A673 (cell line): ENCODE measurements around the gene SPIRE2. TPM values are rescaled to one million over a fixed set of nuclear protein-coding genes. Genes with fewer than 3 reads are reported as not detected.
A peak's percentile ranks its signal among the peaks of the same experiment; 100 is the strongest.
"Not testable (repeated sequence)": the region's sequence is repeated elsewhere in the genome, so short reads cannot be mapped to it uniquely, and the experiment has no call there.

Experiments used
- BruUV-seq: library from RNA; stranded (reverse); fragments of 400-500 nt; replicated peaks from 2 replicates; lab custom pipeline; 2021; lab: Mats Ljungman, UMichigan
- CTCF ChIA-PET: fragments of 300-600 bp; sonication (Branson Sonifier 250); formaldehyde crosslinking; loops from one replicate; lab custom pipeline; 2022; ENCODE audit warnings: antibody characterized with exemption; lab: Charles Lee
- POLR2A ChIA-PET: fragments of 300-600 bp; sonication (Branson Sonifier 250); formaldehyde crosslinking; loops from one replicate; lab custom pipeline; 2022; ENCODE audit warnings: antibody characterized with exemption; ENCODE audit not compliant: low non-redundant PET; lab: Charles Lee
- DNase-seq: peaks from one replicate; pipeline ENCODE4 v3.0.0-alpha.2; 2015; ENCODE audit warnings: low spot score
- H3K27ac ChIP-seq: fragments of 200-600 bp; sonication (generic); 2 replicates; pipeline ENCODE4 v1.5.1; 2016; ENCODE audit warnings: mixed run types, low read depth, mild to moderate bottlenecking, mixed read lengths, antibody characterized with exemption, low read length; ENCODE audit not compliant: poor library complexity, severe bottlenecking
- H3K27me3 ChIP-seq: fragments of 200-600 bp; sonication (generic); replicated peaks from 2 replicates; pipeline ENCODE4 v1.6.1; 2017; ENCODE audit warnings: mixed run types, low read depth, mild to moderate bottlenecking, mixed read lengths, antibody characterized with exemption, low read length; ENCODE audit not compliant: insufficient read depth, poor library complexity
- H3K36me3 ChIP-seq: fragments of 200-600 bp; sonication (generic); 2 replicates; pipeline ENCODE4 v1.6.1; 2016; ENCODE audit warnings: mixed run types, mild to moderate bottlenecking, mixed read lengths, antibody characterized with exemption, low read length; ENCODE audit not compliant: insufficient read depth, poor library complexity, severe bottlenecking
- H3K4me1 ChIP-seq: fragments of 200-600 bp; sonication (generic); 2 replicates; pipeline ENCODE4 v1.6.1; 2017; ENCODE audit warnings: mixed run types, mild to moderate bottlenecking, mixed read lengths, antibody characterized with exemption, low read length; ENCODE audit not compliant: insufficient read depth, poor library complexity, severe bottlenecking
- H3K4me3 ChIP-seq: fragments of 200-600 bp; sonication (generic); 2 replicates; pipeline ENCODE4 v1.5.1; 2016; ENCODE audit warnings: low read depth, mixed run types, mild to moderate bottlenecking, mixed read lengths, low read length; ENCODE audit not compliant: poor library complexity, severe bottlenecking
- H3K9me3 ChIP-seq: fragments of 200-600 bp; sonication (generic); 2 replicates; pipeline ENCODE4 v1.6.1; 2016; ENCODE audit warnings: mixed run types, low read depth, mild to moderate bottlenecking, mixed read lengths, antibody characterized with exemption, low read length; ENCODE audit not compliant: poor library complexity, severe bottlenecking
- EZH2 ChIP-seq: fragments of 200-600 bp; sonication (generic); IDR thresholded peaks from 2 replicates; pipeline ENCODE4 v1.6.1; 2017; ENCODE audit warnings: borderline replicate concordance, low read depth, mild to moderate bottlenecking, mixed read lengths, antibody characterized with exemption, low read length; ENCODE audit not compliant: poor library complexity, severe bottlenecking
- intact Hi-C: fragments of 100-400 bp; cut with micrococcal nuclease; formaldehyde crosslinking; loops from one replicate; pipeline ENCODE4 v1.10.0; 2022; ENCODE audit not compliant: unreplicated experiment
- total RNA-seq: library from RNA; stranded (reverse); gene quantifications from 2 replicates; pipeline ENCODE4 v1.2.3, GENCODE V29; 2021
- TF ChIP-seq, protein P1 (sequence below): fragments of 300-800, 200-600 bp; sonication (generic); conservative IDR thresholded peaks from 2 replicates; pipeline ENCODE4 v1.5.1; 2017; ENCODE audit warnings: low read depth, mild to moderate bottlenecking, antibody characterized with exemption, low read length, moderate library complexity, mixed read lengths

The SPIRE2 gene
- total RNA-seq, 1 experiment from 2014 or later, result 18.9 TPM

DNA sequence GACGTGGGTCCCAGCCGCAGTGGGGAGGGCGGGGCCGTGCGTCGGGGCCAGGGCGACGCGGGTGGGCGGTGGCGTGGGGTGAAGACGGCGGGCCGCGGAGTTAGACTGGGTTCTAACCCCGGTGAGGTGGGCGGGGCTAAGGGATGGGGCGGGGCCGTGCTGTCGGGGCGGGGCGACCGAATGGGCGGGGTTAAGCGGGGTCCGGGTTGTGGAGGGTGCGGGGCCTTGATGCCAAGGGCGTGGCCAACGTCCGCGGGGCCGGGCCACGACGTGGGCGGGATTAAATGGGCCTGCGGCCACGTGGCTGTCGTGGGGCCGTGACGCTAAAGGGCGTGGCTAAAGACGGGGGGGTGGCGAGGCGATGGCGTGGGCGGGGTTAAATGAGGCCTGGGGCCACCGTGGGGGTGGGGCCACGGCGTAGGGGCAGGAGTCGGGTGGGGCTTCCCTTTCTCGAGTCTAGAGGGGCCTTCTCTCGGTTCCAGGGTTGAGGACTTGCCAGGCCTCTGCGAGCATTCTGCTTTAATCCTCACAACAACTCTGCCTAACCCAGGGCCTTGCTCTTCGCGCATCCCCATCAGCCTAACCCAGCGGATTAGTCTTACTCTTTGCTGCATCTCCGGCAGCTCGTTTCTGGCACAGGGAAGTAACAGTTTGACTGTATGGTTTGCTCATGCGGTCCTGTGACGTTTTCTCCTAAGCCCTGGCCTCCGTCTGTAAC lies 45.9 kb downstream of the SPIRE2 start:
- Histone ChIP-seq H3K4me1 (peaks cover 7% of the 10 kb centered on the region), H3K4me3 (peak overlapping the region; percentile 75), H3K36me3 (peaks cover 22% of the 10 kb centered on the region), H3K9me3 (no peaks in the 10 kb centered on the region), H3K27me3 (no peaks in the 10 kb centered on the region), H3K27ac (peak overlapping the region; percentile 99)
- CTCF ChIA-PET, result interaction anchor here (0.6 to 1.0 kb wide), 4 partner anchors 10 to 71 kb away, joined by 3 to 13 read pairs (median 5); no protein-coding TSS in a partner anchor
- DNase-seq, result peak; percentile 94
- intact Hi-C loops, result no loop called here
- BruUV-seq, result no TSS peak
- TF ChIP-seq, protein P1, sequence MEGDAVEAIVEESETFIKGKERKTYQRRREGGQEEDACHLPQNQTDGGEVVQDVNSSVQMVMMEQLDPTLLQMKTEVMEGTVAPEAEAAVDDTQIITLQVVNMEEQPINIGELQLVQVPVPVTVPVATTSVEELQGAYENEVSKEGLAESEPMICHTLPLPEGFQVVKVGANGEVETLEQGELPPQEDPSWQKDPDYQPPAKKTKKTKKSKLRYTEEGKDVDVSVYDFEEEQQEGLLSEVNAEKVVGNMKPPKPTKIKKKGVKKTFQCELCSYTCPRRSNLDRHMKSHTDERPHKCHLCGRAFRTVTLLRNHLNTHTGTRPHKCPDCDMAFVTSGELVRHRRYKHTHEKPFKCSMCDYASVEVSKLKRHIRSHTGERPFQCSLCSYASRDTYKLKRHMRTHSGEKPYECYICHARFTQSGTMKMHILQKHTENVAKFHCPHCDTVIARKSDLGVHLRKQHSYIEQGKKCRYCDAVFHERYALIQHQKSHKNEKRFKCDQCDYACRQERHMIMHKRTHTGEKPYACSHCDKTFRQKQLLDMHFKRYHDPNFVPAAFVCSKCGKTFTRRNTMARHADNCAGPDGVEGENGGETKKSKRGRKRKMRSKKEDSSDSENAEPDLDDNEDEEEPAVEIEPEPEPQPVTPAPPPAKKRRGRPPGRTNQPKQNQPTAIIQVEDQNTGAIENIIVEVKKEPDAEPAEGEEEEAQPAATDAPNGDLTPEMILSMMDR, result no peak
- TF ChIP-seq EZH2, result no peak
- POLR2A ChIA-PET, result interaction anchor here (0.7 kb wide), 1 partner anchor 44 kb away, joined by 5 read pairs; the partner anchor contains the start of gene MC1R

DNA sequence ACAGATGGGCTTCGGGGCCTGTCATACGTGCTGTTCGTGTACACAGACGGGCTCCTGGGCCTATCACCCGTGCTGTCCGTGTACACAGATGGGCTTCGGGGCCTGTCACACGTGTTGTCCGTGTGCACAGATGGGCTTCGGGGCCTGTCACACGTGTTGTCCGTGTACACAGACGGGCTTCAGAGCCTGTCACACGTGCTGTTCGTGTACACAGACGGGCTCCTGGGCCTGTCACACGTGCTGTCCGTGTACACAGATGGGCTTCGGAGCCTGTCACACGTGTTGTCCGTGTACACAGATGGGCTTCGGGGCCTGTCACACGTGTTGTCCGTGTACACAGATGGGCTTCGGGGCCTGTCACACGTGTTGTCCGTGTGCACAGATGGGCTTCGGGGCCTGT lies 50.8 kb downstream of the SPIRE2 start:
- H3K27me3 ChIP-seq, H3K4me3 ChIP-seq, DNase-seq, CTCF ChIA-PET, H3K4me1 ChIP-seq, BruUV-seq, H3K9me3 ChIP-seq, H3K27ac ChIP-seq, POLR2A ChIA-PET, intact Hi-C loops: not testable (repeated sequence)
- peaks cover 39% of the 10 kb centered on the region for H3K36me3 ChIP-seq

DNA sequence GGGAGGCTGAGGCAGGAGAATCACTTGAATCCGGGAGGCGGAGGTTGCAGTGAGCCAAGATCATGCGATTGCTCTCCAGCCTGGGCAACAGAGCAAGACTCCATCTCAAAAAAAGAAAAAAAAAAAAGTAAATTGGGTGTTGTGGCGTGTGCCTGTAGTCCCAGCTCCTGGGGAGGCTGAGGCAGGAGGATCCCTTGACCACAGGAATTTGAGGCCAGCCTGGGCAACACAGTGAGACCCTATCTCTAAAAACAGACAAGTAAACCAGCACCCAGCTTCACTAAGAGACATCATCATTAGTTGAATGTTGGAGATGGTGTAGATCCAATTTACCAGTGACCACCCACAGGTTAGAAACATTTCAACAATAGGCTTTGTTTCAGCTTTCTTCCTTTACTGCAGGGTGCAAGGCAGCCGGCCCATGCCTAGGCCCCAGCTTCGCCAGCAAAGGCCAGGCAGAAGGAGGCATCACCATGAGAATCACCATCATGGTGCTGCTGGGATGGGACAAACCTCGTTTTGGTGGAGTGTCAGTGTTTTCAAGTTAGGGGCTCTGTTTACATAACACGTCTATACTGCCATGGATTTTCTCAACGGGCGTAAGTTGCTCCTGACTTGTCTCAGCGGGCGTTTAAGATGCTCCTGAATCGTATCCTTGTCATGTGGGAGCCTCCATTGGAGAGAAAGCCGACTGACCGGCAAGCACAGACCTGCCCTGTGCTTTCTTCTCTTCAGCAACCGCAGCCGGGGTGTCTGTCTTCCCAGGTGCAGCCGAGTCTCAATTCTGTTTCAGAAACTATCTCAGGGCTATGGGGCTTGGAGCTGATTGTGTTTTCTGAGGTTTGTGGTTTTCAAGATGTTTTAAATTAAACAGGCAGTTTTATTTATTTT lies 52.4 kb downstream of the SPIRE2 start:
- Histone ChIP-seq H3K27me3 (no peaks in the 10 kb centered on the region), H3K36me3 (peaks cover 41% of the 10 kb centered on the region), H3K4me3 (no peak overlapping the region), H3K4me1 (no peaks in the 10 kb centered on the region), H3K9me3 (no peaks in the 10 kb centered on the region), H3K27ac (no peak overlapping the region)
- ChIA-PET POLR2A (no interaction called here), CTCF (no interaction called here)
- intact Hi-C loops, result no loop called here
- TF ChIP-seq EZH2, result no peak
- TF ChIP-seq, protein P1, result no peak
- no peak for DNase-seq
- BruUV-seq, result no TSS peak
